A549 (cell line): ENCODE results near the gene SLC19A1. TPM values are rescaled to one million over a fixed set of nuclear protein-coding genes. Genes with fewer than 3 reads are reported as not detected.

Experiments
- ATAC-seq, 2 experiments: fragments of 200-7000 bp in 1 of 2; fragments of >200 bp in 1 of 2; cut with Nextera tagmentation in 1 of 2; cut with Tn5 transposase in 1 of 2; 3 replicates each; pipeline versions ENCODE4 v1.8.0 to v1.9.1; 2018 to 2020; ENCODE audit warnings: mild to moderate bottlenecking in 1 of 2, moderate library complexity in 1 of 2
- CTCF ChIA-PET: fragments of 300-600 bp; sonication (Branson Sonifier 250); formaldehyde crosslinking; extraction: SDS; loops from one replicate; lab custom pipeline; 2021; ENCODE audit warnings: antibody characterized with exemption, inconsistent platforms; lab: Yijun Ruan, JAX
- POLR2A ChIA-PET: fragments of 350-600 bp; formaldehyde crosslinking; extraction: SDS; loops from one replicate; lab custom pipeline; 2021; ENCODE audit warnings: antibody characterized with exemption, inconsistent platforms; lab: Yijun Ruan, JAX
- DNase-seq, 2 experiments: peaks; one replicate each; pipeline versions ENCODE4 v3.0.0 to v3.0.0-alpha.2; 2011 to 2016; ENCODE audit warnings: low read depth in 1 of 2, low spot score in 1 of 2
- FAIRE-seq: peaks from 2 replicates; lab custom pipeline; 2011; peaks lifted over from hg19 to GRCh38; lab: Jason Lieb, UNC
- H3K27ac ChIP-seq, 2 experiments: fragments of >200 bp; sonication (Bioruptor Twin); formaldehyde crosslinking; 3 replicates each; pipeline ENCODE4 v1.5.1; 2016 to 2017
- H3K4me1 ChIP-seq: fragments of >200 bp; sonication (Bioruptor Twin); formaldehyde crosslinking; 3 replicates; pipeline ENCODE4 v1.6.1; 2016
- H3K4me2 ChIP-seq: fragments of >200 bp; sonication (Bioruptor Twin); formaldehyde crosslinking; 3 replicates; pipeline ENCODE4 v1.6.1; 2016
- H3K4me3 ChIP-seq: fragments of >200 bp; sonication (Bioruptor Twin); formaldehyde crosslinking; 3 replicates; pipeline ENCODE4 v1.5.1; 2016
- H3K9me3 ChIP-seq: fragments of >200 bp; sonication (Bioruptor Twin); formaldehyde crosslinking; 3 replicates; pipeline ENCODE4 v1.6.1; 2016
- CBX2 ChIP-seq: fragments of 200-600 bp; sonication (generic); IDR thresholded peaks from 2 replicates; pipeline ENCODE4 v1.6.1; 2016; ENCODE audit warnings: low read depth, mild to moderate bottlenecking, borderline replicate concordance
- CHD2 ChIP-seq: fragments of 150-350 bp; IDR thresholded peaks from 2 replicates; pipeline ENCODE4 v1.6.1; 2014; ENCODE audit warnings: low read length; ENCODE audit not compliant: partially characterized antibody
- CHD4 ChIP-seq: fragments of 200-600 bp; sonication (generic); IDR thresholded peaks from 2 replicates; pipeline ENCODE4 v1.6.1; 2016; ENCODE audit warnings: antibody characterized with exemption, mild to moderate bottlenecking, borderline replicate concordance
- EHMT2 ChIP-seq: fragments of 200-600 bp; sonication (generic); IDR thresholded peaks from 2 replicates; pipeline ENCODE4 v1.6.1; 2016; ENCODE audit warnings: antibody characterized with exemption, low read depth, mild to moderate bottlenecking, moderate library complexity
- ELK1 ChIP-seq: fragments of 150-350 bp; IDR thresholded peaks from 2 replicates; pipeline ENCODE4 v1.6.1; 2014; ENCODE audit warnings: low read depth, mild to moderate bottlenecking, low read length
- EP300 ChIP-seq, 2 experiments: fragments of >200 bp; sonication (Bioruptor Twin); formaldehyde crosslinking; IDR thresholded peaks; 2 replicates in 1 of 2; 3 replicates in 1 of 2; pipeline ENCODE4 v1.6.1; 2016 to 2017
- FOSB ChIP-seq: fragments of 250-450 bp; sonication (Bioruptor Pico); IDR thresholded peaks from 2 replicates; pipeline ENCODE4 v1.5.0; 2020; ENCODE audit warnings: mild to moderate bottlenecking, moderate library complexity
- FOSL2 ChIP-seq, 2 experiments: fragments of 450-650 bp in 1 of 2; fragments of >200 bp in 1 of 2; sonication (Bioruptor Twin) in 1 of 2; formaldehyde crosslinking; IDR thresholded peaks; 2 replicates each; pipeline versions ENCODE4 v1.5.0 to v1.6.1; 2016 to 2020; ENCODE audit warnings: mild to moderate bottlenecking in 1 of 2, moderate library complexity in 1 of 2
- GATA3 ChIP-seq: IDR thresholded peaks from 2 replicates; pipeline ENCODE4 v1.6.1; 2012; ENCODE audit warnings: borderline replicate concordance
- HOXB13 ChIP-seq: fragments of 250-450 bp; sonication (Bioruptor Pico); IDR thresholded peaks from 2 replicates; pipeline ENCODE4 v1.5.0; 2020; ENCODE audit warnings: low read depth, mild to moderate bottlenecking, moderate library complexity
- HOXB5 ChIP-seq: fragments of 250-450 bp; sonication (Bioruptor Pico); IDR thresholded peaks from 2 replicates; pipeline ENCODE4 v1.5.0; 2020; ENCODE audit warnings: mild to moderate bottlenecking, moderate library complexity
- JUN ChIP-seq, 2 experiments: fragments of >200 bp; sonication (Bioruptor Twin); formaldehyde crosslinking; IDR thresholded peaks; 2 replicates in 1 of 2; 3 replicates in 1 of 2; pipeline ENCODE4 v1.6.1; 2016 to 2017
- KDM5A ChIP-seq: fragments of 200-600 bp; sonication (generic); IDR thresholded peaks from 2 replicates; pipeline ENCODE4 v1.6.1; 2016; ENCODE audit warnings: antibody characterized with exemption, mild to moderate bottlenecking
- MAFK ChIP-seq: fragments of 450-650 bp; IDR thresholded peaks from 2 replicates; pipeline ENCODE4 v1.6.1; 2014; ENCODE audit not compliant: partially characterized antibody
- MYC ChIP-seq: IDR thresholded peaks from 2 replicates; pipeline ENCODE4 v1.6.1; 2012; ENCODE audit warnings: mild to moderate bottlenecking, inconsistent platforms, low read length, improper control_type of control experiment, borderline replicate concordance
- NR3C1 ChIP-seq: fragments of >200 bp; sonication (Bioruptor Twin); formaldehyde crosslinking; IDR thresholded peaks from 3 replicates; pipeline ENCODE4 v1.6.1; 2017
- RARB ChIP-seq: fragments of 250-450 bp; sonication (Bioruptor Pico); IDR thresholded peaks from 2 replicates; pipeline ENCODE4 v1.8.0; 2021; ENCODE audit warnings: mild to moderate bottlenecking, moderate library complexity
- RCOR1 ChIP-seq: fragments of 150-350 bp; IDR thresholded peaks from 2 replicates; pipeline ENCODE4 v1.6.1; 2014; ENCODE audit warnings: antibody characterized with exemption, low read length, low read depth
- RFX5 ChIP-seq: fragments of 450-650 bp; IDR thresholded peaks from 2 replicates; pipeline ENCODE4 v1.7.1; 2014; ENCODE audit warnings: antibody characterized with exemption, mild to moderate bottlenecking, moderate library complexity
- TP53 ChIP-seq: fragments of 250-450 bp; sonication (Bioruptor Pico); IDR thresholded peaks from 2 replicates; pipeline ENCODE4 v1.5.0; 2021; ENCODE audit warnings: mild to moderate bottlenecking, moderate library complexity
- ZFP36 ChIP-seq: fragments of 450-650 bp; IDR thresholded peaks from 2 replicates; pipeline ENCODE4 v1.6.1; 2014; ENCODE audit warnings: borderline replicate concordance; ENCODE audit not compliant: partially characterized antibody
- WGBS: methylation state at CpG from one replicate; pipeline ENCODE4 v1.1.6; 2017; ENCODE audit errors: missing lambda C conversion rate; 5-methylcytosine and 5-hydroxymethylcytosine counted together
- polyA plus RNA-seq, 4 experiments: library from polyadenylated mRNA; depleted of rRNA in 3 of 4; stranded (reverse); fragments of >200 nt; fragmentation: RNase III in 1 of 4; extraction: RNeasy Plus Mini Kit Qiagen cat#74134 plus additional on column Dnase treatment in 1 of 4; gene quantifications; 2 replicates in 3 of 4; 3 replicates in 1 of 4; pipeline ENCODE4 v1.2.3, GENCODE V29; 2011 to 2017
- TF ChIP-seq, protein P1 (sequence below): IDR thresholded peaks from 2 replicates; pipeline ENCODE4 v1.6.1; 2012; ENCODE audit warnings: low read depth, borderline replicate concordance
- TF ChIP-seq, protein P2 (sequence below): IDR thresholded peaks from 2 replicates; pipeline ENCODE4 v1.6.1; 2012
- TF ChIP-seq, protein P3 (sequence below): IDR thresholded peaks from 2 replicates; pipeline ENCODE4 v1.6.1; 2012
- TF ChIP-seq, protein P4 (sequence below): fragments of >200 bp; sonication (Bioruptor Twin); formaldehyde crosslinking; IDR thresholded peaks from 3 replicates; pipeline ENCODE4 v1.6.1; 2016
- TF ChIP-seq, protein P5 (sequence below): fragments of 450-650 bp; IDR thresholded peaks from 2 replicates; pipeline ENCODE4 v1.6.1; 2014; ENCODE audit warnings: antibody characterized with exemption
- TF ChIP-seq, protein P6 (sequence below): fragments of 250-450 bp; sonication (Bioruptor Pico); IDR thresholded peaks from 2 replicates; pipeline ENCODE4 v1.5.0; 2020; ENCODE audit warnings: low read depth, mild to moderate bottlenecking, moderate library complexity

SLC19A1 gene
- polyA plus RNA-seq, 2 of the 4 experiments (the other 2 are of a cell fraction), result 9.8 to 14.0 TPM

GRCh38 chr21:45535341-45536081 is 6.7 kb downstream of the SLC19A1 start:
- no peak for TF ChIP-seq JUN (IDR thresholded peaks at IDR 0.05)
- TF ChIP-seq, protein P1, sequence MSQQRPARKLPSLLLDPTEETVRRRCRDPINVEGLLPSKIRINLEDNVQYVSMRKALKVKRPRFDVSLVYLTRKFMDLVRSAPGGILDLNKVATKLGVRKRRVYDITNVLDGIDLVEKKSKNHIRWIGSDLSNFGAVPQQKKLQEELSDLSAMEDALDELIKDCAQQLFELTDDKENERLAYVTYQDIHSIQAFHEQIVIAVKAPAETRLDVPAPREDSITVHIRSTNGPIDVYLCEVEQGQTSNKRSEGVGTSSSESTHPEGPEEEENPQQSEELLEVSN, result no peak
- TF ChIP-seq, protein P2, sequence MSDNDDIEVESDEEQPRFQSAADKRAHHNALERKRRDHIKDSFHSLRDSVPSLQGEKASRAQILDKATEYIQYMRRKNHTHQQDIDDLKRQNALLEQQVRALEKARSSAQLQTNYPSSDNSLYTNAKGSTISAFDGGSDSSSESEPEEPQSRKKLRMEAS, result no peak
- no peak for TF ChIP-seq CHD4
- TF ChIP-seq HOXB5 (CRISPR knock-in tag), result no peak
- TF ChIP-seq TP53 (CRISPR knock-in tag), result no peak
- TF ChIP-seq, protein P3, sequence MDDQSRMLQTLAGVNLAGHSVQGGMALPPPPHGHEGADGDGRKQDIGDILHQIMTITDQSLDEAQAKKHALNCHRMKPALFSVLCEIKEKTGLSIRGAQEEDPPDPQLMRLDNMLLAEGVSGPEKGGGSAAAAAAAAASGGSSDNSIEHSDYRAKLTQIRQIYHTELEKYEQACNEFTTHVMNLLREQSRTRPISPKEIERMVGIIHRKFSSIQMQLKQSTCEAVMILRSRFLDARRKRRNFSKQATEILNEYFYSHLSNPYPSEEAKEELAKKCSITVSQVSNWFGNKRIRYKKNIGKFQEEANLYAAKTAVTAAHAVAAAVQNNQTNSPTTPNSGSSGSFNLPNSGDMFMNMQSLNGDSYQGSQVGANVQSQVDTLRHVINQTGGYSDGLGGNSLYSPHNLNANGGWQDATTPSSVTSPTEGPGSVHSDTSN, result no peak
- TF ChIP-seq CBX2, result no peak
- TF ChIP-seq RCOR1, result no peak
- no peak for TF ChIP-seq FOSL2 (IDR thresholded peaks at IDR 0.05)
- TF ChIP-seq FOSL2 (CRISPR knock-in tag; IDR thresholded peaks at IDR 0.05), result no peak
- TF ChIP-seq HOXB13 (CRISPR knock-in tag), result no peak
- TF ChIP-seq EHMT2, result no peak
- no peak for TF ChIP-seq NR3C1
- TF ChIP-seq MAFK, result no peak
- no peak for TF ChIP-seq ZFP36
- H3K4me1 ChIP-seq, result no peaks in the 10 kb centered on the region
- H3K9me3 ChIP-seq, result no peaks in the 10 kb centered on the region
- no peak for DNase-seq
- FAIRE-seq, result no peak
- H3K27ac ChIP-seq, result no peak overlapping the region
- ChIA-PET CTCF (no interaction called here), POLR2A (no interaction called here)
- WGBS, result 89% methylated on average over 25 of the region's 34 CpGs
- no peak for ATAC-seq
- no peak overlapping the region for H3K4me2 ChIP-seq
- no peak overlapping the region for H3K4me3 ChIP-seq

DNA sequence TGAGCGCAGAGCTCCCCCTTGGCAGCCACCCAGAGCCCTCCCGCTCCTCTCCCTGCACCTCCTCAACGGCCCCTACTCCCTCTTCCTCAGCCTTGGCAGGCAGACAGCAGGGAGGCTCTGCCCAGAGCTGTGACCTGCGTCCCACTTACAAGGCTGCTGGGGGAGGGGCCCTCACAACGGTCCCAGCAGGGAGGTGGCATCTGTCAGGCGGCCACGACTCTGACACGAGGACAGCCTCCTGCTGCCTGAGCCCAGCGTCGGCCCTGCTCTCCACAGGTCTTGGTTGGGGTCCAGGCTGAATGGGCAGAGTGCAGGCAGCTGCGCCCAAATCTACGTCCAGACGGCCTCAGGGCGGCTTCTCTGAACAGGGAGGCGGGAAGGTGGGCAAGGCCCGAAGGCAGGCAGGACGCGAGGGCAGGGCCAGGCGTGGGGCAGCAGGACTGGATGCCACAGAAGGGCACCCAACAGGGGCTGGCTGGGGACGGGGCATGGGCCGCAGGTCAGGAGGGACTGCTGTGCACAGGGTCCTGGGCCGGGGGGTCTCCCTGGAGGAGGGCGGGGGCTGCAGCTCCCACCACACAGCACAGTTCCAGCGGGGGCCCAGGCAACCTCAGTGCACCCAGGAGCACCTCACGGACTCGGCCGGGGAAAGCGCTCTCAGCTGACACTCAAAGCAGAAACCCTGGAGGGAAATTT is 7.5 kb downstream of the SLC19A1 start:
- Histone ChIP-seq H3K4me2 (no peak overlapping the region), H3K4me1 (no peaks in the 10 kb centered on the region), H3K9me3 (no peaks in the 10 kb centered on the region), H3K4me3 (no peak overlapping the region), H3K27ac (no peak overlapping the region)
- ATAC-seq (no peak), DNase-seq (no peak), FAIRE-seq (no peak)
- TF ChIP-seq RFX5 (no peak), CBX2 (no peak), FOSB (CRISPR knock-in tag) (no peak), ELK1 (no peak), KDM5A (no peak), EHMT2 (no peak), RCOR1 (no peak), EP300 (IDR thresholded peaks at IDR 0.05) (no peak), MYC (no peak), GATA3 (no peak), RARB (CRISPR knock-in tag) (no peak), CHD2 (no peak)
- TF ChIP-seq, protein P1, result no peak
- TF ChIP-seq, protein P2, result no peak
- TF ChIP-seq, protein P4, sequence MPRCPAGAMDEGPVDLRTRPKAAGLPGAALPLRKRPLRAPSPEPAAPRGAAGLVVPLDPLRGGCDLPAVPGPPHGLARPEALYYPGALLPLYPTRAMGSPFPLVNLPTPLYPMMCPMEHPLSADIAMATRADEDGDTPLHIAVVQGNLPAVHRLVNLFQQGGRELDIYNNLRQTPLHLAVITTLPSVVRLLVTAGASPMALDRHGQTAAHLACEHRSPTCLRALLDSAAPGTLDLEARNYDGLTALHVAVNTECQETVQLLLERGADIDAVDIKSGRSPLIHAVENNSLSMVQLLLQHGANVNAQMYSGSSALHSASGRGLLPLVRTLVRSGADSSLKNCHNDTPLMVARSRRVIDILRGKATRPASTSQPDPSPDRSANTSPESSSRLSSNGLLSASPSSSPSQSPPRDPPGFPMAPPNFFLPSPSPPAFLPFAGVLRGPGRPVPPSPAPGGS, result no peak
- TF ChIP-seq, protein P5, sequence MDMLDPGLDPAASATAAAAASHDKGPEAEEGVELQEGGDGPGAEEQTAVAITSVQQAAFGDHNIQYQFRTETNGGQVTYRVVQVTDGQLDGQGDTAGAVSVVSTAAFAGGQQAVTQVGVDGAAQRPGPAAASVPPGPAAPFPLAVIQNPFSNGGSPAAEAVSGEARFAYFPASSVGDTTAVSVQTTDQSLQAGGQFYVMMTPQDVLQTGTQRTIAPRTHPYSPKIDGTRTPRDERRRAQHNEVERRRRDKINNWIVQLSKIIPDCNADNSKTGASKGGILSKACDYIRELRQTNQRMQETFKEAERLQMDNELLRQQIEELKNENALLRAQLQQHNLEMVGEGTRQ, result no peak
- TF ChIP-seq, protein P6, sequence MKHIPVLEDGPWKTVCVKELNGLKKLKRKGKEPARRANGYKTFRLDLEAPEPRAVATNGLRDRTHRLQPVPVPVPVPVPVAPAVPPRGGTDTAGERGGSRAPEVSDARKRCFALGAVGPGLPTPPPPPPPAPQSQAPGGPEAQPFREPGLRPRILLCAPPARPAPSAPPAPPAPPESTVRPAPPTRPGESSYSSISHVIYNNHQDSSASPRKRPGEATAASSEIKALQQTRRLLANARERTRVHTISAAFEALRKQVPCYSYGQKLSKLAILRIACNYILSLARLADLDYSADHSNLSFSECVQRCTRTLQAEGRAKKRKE, result no peak
- POLR2A ChIA-PET, result no interaction called here
- WGBS, result 92% methylated on average over 20 of the region's 28 CpGs
- CTCF ChIA-PET, result no interaction called here
